ENCODE data around the gene MFSD6. TPM values are rescaled to one million over a fixed set of nuclear protein-coding genes. Genes with fewer than 3 reads are reported as not detected.

Gene MFSD6
- total RNA-seq, 1 experiment from 2014 or later, result 4.7 TPM

- H3K36me3 Mint-ChIP-seq, result peaks cover 32% of the 10 kb centered on the region
- peaks cover 19% of the 10 kb centered on the region for H3K4me1 Mint-ChIP-seq
- POLR2A ChIA-PET, result no interaction called here
- no peaks in the 10 kb centered on the region for H3K27me3 Mint-ChIP-seq (ENCODE audit: low read depth)
- H3K27ac Mint-ChIP-seq, result no peak overlapping the region
- ATAC-seq (no peak), DNase-seq (ENCODE audit: low spot score) (no peak)
- no peak overlapping the region for H3K4me3 Mint-ChIP-seq
- CTCF ChIA-PET, result no interaction called here
- H3K9me3 Mint-ChIP-seq, result peaks cover 35% of the 10 kb centered on the region
- no peak for TF ChIP-seq OVOL2 (CRISPR knock-in tag; IDR thresholded peaks at IDR 0.05; ENCODE audit: borderline replicate concordance)
- TF ChIP-seq, protein P1, sequence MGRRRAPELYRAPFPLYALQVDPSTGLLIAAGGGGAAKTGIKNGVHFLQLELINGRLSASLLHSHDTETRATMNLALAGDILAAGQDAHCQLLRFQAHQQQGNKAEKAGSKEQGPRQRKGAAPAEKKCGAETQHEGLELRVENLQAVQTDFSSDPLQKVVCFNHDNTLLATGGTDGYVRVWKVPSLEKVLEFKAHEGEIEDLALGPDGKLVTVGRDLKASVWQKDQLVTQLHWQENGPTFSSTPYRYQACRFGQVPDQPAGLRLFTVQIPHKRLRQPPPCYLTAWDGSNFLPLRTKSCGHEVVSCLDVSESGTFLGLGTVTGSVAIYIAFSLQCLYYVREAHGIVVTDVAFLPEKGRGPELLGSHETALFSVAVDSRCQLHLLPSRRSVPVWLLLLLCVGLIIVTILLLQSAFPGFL (CRISPR knock-in tag; IDR thresholded peaks at IDR 0.05; ENCODE audit: borderline replicate concordance), result no peak
- TF ChIP-seq ATF1 (CRISPR knock-in tag; IDR thresholded peaks at IDR 0.05), result no peak
These were observed 61.6 kb downstream of the MFSD6 start for GRCh38 chr2:190469771-190470170.

- H3K4me3 Mint-ChIP-seq, result no peak overlapping the region
- POLR2A ChIA-PET, result no interaction called here
- CTCF ChIA-PET, result no interaction called here
- H3K36me3 Mint-ChIP-seq, result peaks cover 32% of the 10 kb centered on the region
- DNase-seq (ENCODE audit: low spot score) (no peak), ATAC-seq (no peak)
- H3K4me1 Mint-ChIP-seq, result peaks cover 19% of the 10 kb centered on the region
- no peak overlapping the region; the same call in 1 of the 2 replicates for H3K27ac Mint-ChIP-seq
- H3K27me3 Mint-ChIP-seq (ENCODE audit: low read depth), result no peaks in the 10 kb centered on the region
- peaks cover 35% of the 10 kb centered on the region for H3K9me3 Mint-ChIP-seq
- TF ChIP-seq ATF6 (CRISPR knock-in tag; IDR thresholded peaks at IDR 0.05) (no peak), NR1H2 (CRISPR knock-in tag; IDR thresholded peaks at IDR 0.05) (no peak), FOXK1 (CRISPR knock-in tag; IDR thresholded peaks at IDR 0.05) (no peak), ZNF671 (CRISPR knock-in tag; IDR thresholded peaks at IDR 0.05) (no peak), SMAD4 (CRISPR knock-in tag; IDR thresholded peaks at IDR 0.05) (no peak), NR3C1 (CRISPR knock-in tag; conservative IDR thresholded peaks at IDR 0.05; ENCODE audit: low read depth) (no peak), AFF4 (CRISPR knock-in tag; IDR thresholded peaks at IDR 0.05; ENCODE audit: borderline replicate concordance) (no peak), NFE2L1 (CRISPR knock-in tag; IDR thresholded peaks at IDR 0.05) (no peak), CREB1 (CRISPR knock-in tag; IDR thresholded peaks at IDR 0.05) (no peak), PRRX2 (CRISPR knock-in tag; IDR thresholded peaks at IDR 0.05) (no peak), TCF7 (CRISPR knock-in tag; IDR thresholded peaks at IDR 0.05; ENCODE audit: low read depth) (no peak)
- TF ChIP-seq, protein P2, sequence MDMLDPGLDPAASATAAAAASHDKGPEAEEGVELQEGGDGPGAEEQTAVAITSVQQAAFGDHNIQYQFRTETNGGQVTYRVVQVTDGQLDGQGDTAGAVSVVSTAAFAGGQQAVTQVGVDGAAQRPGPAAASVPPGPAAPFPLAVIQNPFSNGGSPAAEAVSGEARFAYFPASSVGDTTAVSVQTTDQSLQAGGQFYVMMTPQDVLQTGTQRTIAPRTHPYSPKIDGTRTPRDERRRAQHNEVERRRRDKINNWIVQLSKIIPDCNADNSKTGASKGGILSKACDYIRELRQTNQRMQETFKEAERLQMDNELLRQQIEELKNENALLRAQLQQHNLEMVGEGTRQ (CRISPR knock-in tag; IDR thresholded peaks at IDR 0.05), result no peak
- TF ChIP-seq, protein P3, sequence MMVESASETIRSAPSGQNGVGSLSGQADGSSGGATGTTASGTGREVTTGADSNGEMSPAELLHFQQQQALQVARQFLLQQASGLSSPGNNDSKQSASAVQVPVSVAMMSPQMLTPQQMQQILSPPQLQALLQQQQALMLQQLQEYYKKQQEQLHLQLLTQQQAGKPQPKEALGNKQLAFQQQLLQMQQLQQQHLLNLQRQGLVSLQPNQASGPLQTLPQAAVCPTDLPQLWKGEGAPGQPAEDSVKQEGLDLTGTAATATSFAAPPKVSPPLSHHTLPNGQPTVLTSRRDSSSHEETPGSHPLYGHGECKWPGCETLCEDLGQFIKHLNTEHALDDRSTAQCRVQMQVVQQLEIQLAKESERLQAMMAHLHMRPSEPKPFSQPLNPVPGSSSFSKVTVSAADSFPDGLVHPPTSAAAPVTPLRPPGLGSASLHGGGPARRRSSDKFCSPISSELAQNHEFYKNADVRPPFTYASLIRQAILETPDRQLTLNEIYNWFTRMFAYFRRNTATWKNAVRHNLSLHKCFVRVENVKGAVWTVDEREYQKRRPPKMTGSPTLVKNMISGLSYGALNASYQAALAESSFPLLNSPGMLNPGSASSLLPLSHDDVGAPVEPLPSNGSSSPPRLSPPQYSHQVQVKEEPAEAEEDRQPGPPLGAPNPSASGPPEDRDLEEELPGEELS (CRISPR knock-in tag; IDR thresholded peaks at IDR 0.05), result no peak
These were observed 62.2 kb downstream of the MFSD6 start for GRCh38 chr2:190470256-190470826.
